GM19438 (cell line): ENCODE measurements around the gene PIGO.

Experiments used
- ATAC-seq: cut with Tn5 transposase; IDR thresholded peaks from one replicate; pipeline ENCODE4 v1.9.1; 2021; ENCODE audit warnings: low read depth; ENCODE audit not compliant: unreplicated experiment

Gene PIGO

DNA sequence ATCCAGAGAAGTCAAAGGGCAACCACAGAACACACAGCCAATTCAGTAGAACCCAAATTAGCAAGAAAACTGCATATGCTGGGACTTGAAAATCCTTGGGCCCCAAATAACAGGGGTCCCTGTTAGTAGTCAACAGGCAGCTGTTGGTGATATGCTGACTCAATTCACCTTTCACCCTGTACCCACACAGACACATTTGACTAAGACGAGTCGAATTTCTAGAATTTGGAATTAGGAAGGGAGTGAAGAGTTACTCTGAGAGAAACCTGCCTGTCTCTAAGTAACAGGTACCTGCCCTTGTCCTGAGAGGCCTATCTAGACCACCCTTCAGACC lies 23.1 kb downstream of the PIGO start:
- ATAC-seq = no peak

DNA sequence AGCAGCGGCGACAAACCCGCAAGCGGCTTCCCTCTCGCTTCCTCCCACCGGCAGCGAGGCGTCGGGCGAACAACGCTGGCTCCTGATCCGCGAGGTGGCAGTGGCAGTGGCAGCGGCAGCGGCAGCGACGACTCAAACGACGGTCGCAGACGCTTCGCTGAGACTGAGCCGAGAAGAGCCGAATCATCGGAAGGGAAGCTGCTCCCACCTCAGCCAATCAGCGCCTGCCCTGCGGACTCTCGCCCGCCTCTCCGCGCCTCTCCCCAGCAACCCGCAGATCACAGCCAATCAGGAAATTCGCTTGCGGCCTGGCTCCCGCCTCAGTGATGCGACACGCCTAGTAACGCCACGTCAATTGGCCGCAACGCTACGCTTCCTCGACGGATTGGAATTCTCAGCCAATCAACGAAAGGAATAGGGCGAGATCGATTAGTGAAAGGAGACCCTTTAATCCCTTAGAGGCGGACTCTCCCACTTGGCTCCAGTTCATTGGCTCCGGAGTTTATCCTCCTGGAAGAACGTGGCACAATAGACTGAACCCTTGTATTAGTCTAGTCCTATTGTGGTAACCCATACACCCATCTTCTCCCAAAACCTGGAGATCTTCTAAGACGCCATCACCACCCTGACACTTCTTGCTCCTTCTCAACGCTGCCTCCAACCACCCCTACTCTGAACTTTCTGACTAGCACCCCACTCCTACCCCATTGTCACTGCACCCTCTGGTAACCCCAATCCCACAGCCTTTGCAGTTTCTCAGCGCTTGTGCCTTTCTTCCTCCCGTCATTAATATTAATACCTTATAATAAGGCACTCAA lies 23.7 kb downstream of the PIGO start, which contains the start of gene VCP:
TSS of gene VCP (minus strand) at position 165 of the 818 bp plus-strand sequence. CDS start 272 bp downstream, outside the sequence.
- peak; percentile 85 for ATAC-seq

DNA sequence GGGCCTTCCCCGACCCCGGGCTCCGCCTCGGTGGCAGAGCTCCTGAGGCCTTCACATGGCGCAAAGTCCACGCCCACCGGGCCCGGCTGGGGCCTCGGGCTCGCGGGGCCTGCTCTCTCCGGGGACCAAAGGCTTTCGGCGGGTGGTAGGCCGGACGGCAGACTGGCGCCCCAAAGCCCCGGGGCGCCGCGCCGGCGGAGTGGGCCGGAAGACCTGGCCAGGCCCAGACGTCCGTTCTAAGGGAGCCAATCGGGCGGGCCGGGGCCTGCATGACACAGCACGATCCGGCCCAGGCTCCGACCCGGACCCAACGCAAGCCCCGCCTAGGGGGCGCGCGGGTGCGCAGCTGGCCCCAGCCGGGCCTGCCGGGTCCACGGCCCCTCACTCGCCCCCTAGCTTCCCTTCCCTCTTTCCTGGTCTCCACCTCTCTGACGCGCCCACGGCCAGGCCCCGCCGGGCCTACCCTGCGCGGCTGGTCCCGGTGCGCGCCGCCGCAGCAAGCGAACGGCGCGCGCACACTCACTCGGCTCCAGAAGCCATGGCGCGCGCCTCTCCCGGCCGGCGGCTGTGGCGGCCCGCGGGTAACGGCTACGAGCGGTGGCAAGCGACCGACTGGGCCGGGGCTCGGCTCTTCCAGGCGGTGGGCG lies 24.5 kb downstream of the PIGO start:
- ATAC-seq = peak; percentile 45

DNA sequence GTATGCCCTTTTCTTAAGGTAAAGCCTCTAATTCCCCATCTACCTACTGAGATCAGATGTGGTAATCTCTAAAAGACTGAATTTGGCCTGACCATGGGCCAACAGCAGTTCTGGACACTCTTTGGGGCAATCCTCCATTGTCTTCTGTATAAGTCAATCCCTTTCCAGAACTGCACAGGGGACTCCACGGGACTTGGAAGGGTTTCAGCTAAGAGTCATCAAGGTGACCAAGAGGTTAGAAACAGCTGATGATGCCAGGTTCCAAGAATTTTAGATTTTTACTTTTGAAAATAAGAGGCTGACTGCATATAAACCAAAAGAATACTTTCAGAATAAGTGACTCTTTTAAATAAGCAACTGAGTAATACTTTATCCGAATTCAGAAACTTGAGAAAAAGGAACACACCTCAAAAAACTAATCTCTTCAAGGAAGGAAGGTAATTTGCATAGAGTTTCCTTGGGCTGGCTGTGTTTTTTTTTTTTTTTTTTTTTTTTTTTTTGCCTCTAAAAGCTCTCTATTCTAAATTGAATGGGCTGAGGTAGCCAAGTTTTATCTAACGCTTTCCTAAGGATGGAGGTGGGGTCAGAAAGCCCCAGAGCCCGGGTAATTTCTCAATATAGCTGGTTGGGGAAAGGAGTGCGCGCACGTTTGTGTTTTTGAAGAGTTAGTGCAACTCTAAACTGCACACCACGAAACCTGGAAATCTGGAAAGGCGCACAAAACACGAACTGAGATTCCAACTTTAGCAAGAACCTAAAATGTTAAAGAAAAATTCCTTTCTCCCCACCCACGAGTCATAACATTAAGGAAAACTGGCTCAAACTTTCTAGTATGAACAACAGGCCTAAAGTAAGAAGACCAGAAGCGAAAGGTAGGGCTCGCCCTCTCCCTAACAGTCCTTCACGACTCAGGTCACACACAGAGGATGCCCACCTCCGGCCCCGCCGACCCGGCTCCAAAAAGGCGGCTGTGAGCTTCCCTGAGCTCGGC lies 25.3 kb downstream of the PIGO start:
- ATAC-seq = no peak

DNA sequence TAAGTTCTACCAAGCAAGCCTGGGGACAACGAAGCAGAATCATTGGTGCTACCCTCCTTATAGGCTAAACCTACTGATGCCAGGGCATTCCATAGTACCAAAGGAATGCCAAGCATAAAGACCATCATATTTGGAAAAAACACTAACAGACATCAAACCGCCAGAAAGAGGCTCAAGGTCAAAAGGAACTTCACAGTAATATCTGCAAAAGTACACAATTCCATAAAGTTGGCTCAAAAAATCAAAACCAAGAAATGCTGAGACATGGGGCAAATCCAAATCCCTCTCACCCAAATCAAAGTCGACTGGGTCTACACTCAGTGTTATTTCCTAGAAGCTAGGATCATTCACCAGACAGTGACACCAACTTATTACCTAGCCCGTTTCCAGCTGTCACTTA lies 27.4 kb downstream of the PIGO start:
- ATAC-seq = no peak

DNA sequence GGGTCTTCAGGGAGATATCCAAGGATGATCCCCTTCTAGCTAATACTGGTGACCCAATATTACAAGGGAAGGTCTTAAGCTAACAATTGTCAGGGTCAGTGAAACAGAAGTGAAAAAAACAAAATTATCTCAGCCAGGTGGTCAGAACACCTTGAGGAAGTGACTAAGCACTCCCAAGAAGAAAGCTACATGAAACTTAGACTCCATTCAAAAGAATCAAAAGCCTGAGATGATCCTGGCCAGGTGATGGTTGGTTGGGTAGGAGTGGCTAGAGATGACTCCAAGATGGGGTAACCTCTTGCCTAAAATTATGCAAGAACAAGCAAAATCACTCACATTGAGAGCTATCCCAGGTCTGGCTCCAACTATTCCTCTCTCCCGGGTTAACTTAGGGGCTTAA lies 29.3 kb downstream of the PIGO start:
- ATAC-seq = no peak

DNA sequence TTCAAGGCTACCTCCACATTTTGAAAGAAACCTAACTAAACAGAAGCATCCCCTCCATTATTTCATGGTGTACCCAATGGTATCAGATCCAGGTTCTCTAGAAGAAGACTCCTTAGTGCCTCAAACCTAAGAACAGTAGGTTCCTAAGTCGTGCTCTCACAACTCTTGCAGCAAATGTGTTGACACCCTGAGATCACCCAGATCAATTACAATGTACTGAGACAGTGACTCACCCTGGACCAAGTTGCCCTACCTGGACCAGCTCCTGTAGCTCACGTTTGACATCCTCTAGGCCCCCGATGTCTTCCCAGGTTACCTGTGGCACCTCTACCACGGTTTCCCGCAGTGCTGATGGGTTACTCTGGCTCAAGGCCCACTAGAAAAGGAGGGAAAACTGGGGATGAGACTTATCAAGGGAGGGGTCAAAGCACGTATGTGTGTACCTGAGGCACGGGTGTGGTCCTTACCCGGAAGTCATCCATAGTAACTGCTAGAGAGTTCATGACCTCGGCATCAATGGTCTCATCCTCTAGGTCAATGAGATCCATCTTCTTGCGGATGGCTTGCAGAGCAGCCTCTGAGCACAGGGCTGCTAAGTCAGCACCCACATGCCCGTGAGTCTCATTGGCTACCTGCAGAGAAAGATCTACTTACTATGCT lies 35.7 kb downstream of the PIGO start:
- ATAC-seq = no peak

DNA sequence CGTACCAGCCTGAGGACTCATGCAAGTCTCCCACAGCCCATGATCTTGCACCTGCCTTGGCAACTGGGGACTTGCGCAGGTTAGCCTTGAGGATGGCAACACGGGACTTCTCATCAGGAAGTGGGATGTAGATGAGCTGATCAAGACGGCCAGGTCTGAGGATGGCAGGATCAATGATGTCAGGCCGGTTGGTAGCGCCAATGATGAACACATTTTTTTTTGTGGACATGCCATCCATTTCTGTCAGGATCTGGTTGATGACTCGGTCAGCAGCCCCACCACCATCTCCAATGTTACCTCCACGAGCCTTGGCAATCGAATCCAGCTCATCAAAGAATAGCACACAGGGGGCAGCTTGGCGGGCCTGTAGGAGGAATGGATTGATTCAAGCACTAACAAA lies 37.0 kb downstream of the PIGO start:
- no peak for ATAC-seq

DNA sequence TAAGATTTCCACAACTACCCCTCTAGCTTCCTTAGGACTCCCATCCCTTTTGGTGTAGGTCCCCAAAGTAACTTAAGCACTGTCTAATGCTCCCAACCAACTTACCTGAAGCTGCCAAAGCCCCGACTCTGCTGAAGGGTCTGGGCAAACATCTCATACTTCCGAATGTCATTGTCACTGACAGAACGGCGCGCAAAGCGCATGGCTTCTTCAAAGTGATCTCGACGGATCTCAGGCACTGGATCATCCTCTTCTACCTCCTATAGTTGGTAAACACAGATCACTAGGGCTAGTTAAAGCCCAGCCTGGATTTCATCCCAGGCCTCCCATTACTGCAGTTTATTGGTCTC lies 39.1 kb downstream of the PIGO start:
- ATAC-seq = no peak

DNA sequence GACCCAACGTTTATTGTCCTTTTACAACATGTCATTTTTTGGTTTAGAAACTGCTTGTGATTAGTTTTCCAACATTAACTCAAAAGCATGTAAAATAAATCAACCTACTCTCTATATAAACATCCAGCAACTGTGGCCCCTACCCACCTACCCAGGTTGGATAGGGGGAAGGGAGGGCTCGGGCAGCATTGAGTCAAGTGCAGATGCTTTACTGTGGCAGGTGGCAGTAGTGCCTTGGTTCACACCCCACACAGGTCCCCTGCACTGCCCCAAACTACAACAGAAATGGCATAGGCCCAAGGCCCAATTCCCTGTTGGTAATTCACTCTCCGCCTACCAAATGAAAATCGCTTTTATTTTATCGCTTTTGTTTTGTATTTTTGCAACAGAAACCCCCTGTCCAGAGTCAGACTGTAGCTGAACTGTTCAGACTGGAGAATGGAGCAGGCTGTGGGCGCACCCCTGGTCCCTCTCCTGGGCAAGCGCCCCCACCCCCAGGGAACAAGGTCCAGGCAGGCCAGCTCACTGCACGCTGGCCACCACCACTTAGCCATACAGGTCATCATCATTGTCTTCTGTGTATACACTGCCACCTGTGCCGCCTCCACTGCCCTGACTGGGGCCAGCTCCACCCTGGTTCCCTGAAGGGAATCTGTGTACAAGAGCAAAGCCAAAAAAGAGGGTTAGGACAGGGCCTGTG lies 39.7 kb downstream of the PIGO start:
- no peak for ATAC-seq

DNA sequence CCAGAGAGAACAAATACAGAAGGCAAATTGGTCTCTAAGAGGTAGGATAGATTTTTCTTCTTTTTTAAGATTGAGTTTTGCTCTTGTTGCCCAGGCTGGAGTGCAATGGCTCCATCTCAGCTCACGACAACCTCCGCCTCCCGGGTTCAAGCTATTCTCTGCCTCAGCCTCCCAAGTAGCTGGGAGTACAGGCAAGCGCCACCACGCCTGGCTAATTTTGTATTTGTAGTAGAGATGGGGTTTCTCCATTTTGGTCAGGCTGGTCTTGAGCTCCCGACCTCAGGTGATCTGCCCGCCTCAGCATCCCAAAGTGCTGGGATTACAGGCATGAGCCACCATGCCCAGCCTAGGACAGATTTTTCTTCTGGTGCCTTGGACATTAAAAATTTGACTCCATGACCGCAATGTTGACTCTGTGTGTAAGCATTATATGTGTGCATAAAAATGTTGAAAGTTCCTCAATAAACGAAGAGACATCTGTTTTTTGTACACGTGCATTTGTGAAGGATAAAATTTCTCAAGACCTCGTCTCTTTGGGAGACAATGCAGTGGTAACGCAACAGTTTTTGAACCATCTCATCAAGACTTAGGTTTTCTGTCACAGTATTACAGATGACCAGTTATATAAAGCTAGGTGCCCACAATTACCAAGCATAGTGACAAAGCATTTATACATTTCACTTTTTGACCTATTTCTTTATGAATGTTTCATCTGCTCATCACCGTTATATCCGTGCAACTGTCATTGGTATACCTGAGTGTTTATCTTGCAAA lies 41.3 kb downstream of the PIGO start:
- ATAC-seq = no peak

DNA sequence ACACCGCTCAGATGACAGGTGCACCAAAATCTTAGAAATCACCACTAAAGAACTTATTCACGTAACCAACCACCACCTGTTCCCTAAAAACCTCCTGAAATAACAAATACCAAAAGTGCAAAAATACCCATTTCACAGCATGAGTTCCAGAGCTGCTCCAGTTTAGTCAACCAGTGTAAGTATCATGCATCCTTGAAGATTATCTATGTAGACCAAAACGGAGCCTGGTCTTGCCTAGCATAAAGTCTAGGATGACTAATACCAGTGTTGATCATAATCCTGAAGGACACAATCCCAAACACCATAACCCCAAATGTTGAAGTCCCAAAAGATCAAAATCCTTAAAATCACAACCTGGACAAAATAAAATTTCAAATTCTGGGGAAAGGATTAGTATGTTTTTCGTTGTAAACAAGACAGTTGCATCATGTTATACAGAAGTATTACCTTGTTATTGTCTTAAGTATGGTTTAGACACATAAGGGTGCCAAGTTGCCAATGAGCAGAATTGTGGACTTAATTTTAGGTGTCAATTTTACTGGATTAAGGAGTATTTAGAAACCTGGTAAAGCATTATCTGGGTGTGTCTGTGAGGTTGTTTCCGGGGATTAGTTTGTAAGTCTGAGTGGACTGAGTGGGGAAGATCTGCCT lies 42.1 kb downstream of the PIGO start:
- no peak for ATAC-seq

DNA sequence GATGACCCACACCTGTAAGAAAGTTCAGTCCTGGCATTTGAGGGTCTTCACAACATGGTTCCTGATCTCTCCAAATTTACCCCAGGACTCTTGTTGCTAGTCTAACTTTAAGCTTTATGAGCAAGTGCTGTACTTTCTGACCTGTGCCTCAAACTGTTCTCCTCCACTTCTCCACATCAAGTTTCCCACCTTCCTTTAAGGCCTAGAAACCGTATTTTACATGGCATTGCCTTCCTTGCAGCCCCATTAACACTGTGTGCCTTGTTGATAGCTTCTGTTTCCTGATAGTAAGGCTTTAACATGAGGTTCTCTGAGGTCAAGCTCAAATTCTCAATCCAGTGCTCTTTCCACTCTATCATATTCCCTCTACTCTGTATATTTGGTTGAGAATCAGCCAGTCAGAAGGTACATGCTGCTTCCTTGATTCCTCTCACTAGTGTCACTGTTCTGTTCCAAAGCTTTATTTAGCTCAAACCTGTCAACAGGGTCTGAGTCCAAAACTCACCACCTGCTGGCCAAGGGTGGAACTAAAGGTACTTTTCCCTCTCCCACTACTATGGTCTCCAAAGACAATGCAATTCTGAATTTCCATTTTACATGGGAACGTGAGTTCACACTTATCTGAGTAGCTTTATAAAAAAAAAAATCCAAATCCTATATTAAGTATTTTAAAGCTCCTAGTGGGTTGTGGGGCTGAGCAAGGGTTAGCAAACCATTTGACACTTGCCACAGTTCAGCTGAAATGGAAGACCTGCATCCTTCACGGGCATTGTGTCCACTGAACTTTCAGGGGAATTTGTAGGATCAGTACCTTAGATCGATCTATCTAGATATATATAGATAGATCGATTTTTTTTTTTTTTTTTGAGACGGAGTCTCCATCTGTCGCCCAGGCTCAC lies 45.1 kb downstream of the PIGO start:
- no peak for ATAC-seq

DNA sequence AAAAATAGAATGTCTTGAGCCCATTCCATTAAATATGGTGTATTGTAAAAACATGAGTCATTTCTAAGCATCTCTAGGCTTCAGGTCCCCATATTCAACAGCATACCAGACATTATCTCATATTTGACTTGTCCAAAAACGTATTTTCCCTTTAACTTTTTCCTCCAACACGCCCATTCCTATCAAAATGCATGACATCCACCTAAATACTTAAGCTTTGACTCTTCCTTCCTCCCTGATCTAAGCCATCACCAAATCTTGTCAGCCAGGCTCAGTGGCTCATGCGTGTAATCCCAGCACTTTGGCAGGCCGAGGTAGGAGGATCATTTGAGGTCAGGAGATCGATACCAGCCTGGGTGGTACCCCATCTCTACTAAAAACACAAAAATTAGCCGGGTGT lies 47.9 kb downstream of the PIGO start:
- ATAC-seq = no peak

DNA sequence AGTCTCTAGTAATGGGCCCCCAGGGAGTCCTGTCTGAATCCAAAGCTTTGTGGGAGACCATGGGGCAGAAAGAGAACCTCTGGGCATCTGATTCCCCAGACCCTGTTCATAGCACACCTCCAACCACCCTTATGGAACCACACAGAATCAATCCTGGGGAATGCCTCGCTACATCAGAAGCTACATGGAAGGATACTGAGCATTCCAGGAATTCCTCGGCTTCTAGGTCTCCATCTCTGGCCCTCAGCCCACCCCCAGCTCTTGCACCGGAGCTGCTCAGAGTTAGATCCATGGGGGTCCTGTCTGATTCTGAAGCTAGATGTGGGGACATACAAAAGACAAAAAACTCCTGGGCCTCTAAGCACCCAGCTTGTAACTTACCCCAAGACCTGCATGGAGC lies 52.3 kb downstream of the PIGO start:
- ATAC-seq = no peak

DNA sequence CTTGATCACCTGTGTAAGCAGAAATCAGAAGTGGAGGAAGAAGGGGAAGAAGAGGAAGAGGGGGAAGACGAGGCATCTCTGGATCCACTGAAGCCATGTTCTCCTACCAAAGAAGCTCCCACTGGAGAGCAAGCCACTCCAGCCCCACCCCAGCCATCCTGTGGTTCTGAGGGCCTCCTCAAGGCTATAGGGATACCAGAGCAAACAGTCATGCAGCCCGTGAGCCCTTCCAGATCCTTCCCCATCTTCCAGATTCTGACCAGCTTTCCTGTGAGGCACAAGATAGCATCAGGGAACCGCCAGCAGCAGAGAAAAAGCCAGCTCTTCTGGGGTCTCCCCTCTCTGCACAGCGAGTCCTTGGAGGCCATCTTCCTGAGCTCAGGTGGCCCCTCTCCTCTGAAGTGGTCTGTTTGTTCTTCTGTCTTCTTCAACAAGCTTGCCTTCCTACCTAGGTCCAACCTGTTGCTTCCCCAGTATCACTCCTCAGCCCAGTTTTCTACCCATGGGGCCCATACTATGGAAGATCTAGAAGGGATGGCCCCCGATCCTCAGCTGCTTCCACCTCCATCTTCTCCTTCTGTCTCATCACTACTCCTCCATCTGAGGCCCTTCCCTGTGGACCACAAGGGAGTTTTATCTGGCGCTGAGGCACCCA lies 53.4 kb downstream of the PIGO start:
- ATAC-seq = no peak

DNA sequence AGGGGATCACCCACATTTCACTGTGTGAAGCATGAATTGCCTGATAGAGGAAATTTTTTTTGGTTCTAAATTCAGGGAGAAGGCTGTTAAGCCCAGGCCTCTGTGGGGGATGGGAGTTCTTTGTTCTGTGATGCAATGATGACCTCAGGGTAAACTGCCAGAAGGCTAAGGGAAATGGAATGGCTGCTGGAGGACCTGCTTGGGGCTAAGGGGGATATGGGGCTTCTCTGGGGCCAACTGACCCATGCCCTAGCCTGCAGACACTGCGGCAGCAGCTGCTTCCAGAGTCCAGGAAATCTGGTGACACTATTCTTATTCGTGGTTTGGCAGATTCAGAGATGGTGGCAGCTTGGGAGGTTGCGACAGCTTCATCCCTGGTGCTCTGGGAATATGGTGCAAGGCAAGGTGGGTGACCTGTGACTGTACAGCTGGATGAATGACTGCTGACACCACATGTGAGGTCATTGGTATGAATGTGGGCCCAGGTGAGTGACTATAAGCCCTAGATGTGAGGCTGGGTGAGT lies 54.2 kb downstream of the PIGO start:
- ATAC-seq = no peak
